ENCODE data around the gene AHCY.

AHCY gene

DNA sequence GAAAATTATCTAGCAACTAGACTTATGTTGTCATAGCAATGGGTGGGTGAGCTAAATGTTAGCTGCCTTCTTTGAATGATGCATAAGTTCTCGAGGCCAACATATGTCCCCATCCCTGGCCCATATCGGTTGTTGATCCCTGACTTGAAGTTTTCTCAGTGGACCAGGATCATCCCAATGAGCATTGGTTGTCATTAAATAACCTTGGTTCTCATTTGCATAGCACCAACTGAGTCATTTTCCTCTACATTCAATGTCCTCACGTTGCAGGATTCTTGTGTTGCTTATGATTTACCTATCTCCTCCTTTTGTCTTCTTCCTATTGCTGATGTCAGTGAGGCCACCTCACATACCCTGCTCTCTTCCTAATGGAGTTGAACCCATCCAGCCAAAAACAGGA, 12.1 kb upstream of the AHCY start:
- no peak for TF ChIP-seq CTCF (IDR thresholded peaks at IDR 0.05; ENCODE audit: extremely low read depth, missing control alignments)
- DNase-seq (ENCODE audit: low spot score) = no peak

GRCh38 chr20:34312544-34313217, 9.5 kb upstream of the AHCY start:
- TF ChIP-seq CTCF (IDR thresholded peaks at IDR 0.05; ENCODE audit: extremely low read depth, missing control alignments) = peak; percentile 100
- peak; percentile 89 for DNase-seq (ENCODE audit: low spot score)

GRCh38 chr20:34312024-34312460, 8.9 kb upstream of the AHCY start:
- TF ChIP-seq CTCF (IDR thresholded peaks at IDR 0.05; ENCODE audit: extremely low read depth, missing control alignments) = no peak
- no peak for DNase-seq (ENCODE audit: low spot score)

GRCh38 chr20:34311118-34312023, 8.2 kb upstream of the AHCY start:
- no peak for DNase-seq (ENCODE audit: low spot score)
- TF ChIP-seq CTCF (IDR thresholded peaks at IDR 0.05; ENCODE audit: extremely low read depth, missing control alignments) = no peak

DNA sequence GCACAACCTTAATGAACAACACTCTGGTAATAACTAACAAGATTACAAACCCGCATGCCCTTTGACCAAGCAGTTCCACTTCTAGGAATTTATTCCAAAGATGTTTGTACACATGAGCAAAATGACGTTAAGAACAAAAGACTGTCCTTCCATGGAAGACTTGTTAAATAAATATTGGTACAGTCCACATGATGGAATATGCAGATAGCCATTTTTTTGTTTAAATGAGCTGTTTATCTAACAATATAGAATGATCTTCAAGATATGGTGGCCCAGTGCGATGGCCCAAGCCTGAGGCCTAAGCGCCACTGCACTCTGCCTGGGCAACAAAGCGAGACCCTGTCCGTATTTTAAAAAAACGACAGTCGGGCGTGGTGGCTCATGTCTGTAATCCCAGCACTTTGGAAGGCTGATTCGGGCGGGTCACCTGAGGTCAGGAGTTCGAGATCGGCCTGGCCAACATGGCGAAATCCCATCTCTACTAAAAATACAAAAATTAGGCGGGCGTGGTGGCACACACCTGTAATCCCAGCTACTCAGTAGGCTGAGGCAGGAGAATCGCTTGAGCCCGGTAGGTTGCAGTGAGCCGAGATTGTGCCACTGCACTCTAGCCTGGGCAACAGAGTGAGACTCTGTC, 7.4 kb upstream of the AHCY start:
- TF ChIP-seq CTCF (IDR thresholded peaks at IDR 0.05; ENCODE audit: extremely low read depth, missing control alignments) = no peak
- DNase-seq (ENCODE audit: low spot score) = no peak

DNA sequence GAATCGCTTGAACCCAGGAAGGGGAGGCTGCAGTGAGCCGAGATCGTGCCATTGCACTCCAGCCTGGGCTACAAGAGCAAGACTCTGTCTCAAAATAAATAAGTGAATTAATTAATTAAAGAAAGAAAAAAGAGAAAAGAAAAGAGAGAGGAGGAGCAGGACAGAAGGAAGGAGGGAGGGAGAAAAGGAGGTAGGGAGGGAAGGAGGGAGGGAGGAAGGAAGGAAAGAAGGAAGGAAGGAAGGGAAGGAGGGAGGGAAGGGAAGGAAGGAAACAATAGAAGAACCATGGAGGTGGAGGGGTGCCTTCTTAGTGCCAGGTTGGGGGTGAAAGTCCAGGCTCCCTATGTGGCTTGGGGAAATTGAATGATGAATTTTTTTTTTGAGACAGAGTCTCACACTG, 6.5 kb upstream of the AHCY start:
- no peak for DNase-seq (ENCODE audit: low spot score)
- TF ChIP-seq CTCF (IDR thresholded peaks at IDR 0.05; ENCODE audit: extremely low read depth, missing control alignments) = no peak

Measured in GM20000 (cell line).